ENCODE measurements around the gene MKRN2. TPM values are rescaled to one million over a fixed set of nuclear protein-coding genes. Genes with fewer than 3 reads are reported as not detected.

Gene MKRN2
- total and polyA plus RNA-seq, 2 of the 8 experiments (the other 6 are each of a cell fraction or from before 2014, with no cell fraction given), result 15.3 to 17.6 TPM

DNA sequence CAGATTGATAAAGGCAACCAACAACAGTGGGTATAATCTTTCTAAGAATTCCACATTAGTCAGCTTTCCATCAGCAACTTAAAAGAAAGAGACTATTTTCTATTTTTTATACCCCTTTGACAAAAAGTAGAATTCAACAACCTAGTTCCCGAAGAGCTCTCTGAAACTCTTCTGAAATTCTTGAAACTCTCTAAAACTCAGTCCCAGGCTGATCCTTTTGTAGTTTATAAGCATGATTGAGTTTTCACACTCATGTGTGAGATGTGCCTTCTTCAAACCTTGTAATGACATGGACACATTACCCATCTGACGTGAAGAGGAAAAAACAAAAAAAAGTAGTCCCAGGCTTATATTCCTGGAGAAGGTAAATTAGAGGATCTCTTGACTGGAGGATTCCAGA lies 75.6 kb downstream of the MKRN2 start:
- H3K4me3 ChIP-seq (ENCODE audit: extremely low read depth in 1 of 4, insufficient read depth in 2 of 4, low read depth in 3 of 4, low read length in 4 of 4), result no peak overlapping the region
- FAIRE-seq (no peak), DNase-seq (ENCODE audit: low read depth in 1 of 2, low spot score in 2 of 2) (no peak)
- H3K4me2 ChIP-seq (ENCODE audit: insufficient read depth in 1 of 2, low read depth in 2 of 2, low read length in 2 of 2), result no peak overlapping the region
- H3K23me2 ChIP-seq (ENCODE audit: low read depth, low read length), result no peaks in the 10 kb centered on the region
- H3K18ac ChIP-seq (ENCODE audit: extremely low read depth, low read length), result no peak overlapping the region
- no peak overlapping the region for H2BK15ac ChIP-seq (ENCODE audit: low read length)
- no peak overlapping the region for H4K91ac ChIP-seq (replicated peaks; ENCODE audit: insufficient read length, low read length)
- H2BK5ac ChIP-seq (ENCODE audit: low read depth, low read length), result no peak overlapping the region
- no peak overlapping the region for H2BK120ac ChIP-seq (replicated peaks; ENCODE audit: low read depth, low read length)
- no peaks in the 10 kb centered on the region for H3K9me3 ChIP-seq (ENCODE audit: insufficient read depth in 2 of 2, low read depth in 1 of 2, low read length in 1 of 2)
- no peak overlapping the region for H2AFZ ChIP-seq (ENCODE audit: low read length)
- no peak overlapping the region for H3K27ac ChIP-seq (ENCODE audit: low read depth, low read length)
- CTCF ChIA-PET (ENCODE audit: partially characterized antibody), result interaction anchor here (1.0 to 1.2 kb wide), 2 partner anchors 17 to 88 kb away, joined by 3 to 5 read pairs; no protein-coding TSS in a partner anchor
- no peak overlapping the region for H4K8ac ChIP-seq (ENCODE audit: extremely low read depth, insufficient read depth, low read length)
- POLR2A ChIA-PET (ENCODE audit: partially characterized antibody), result interaction anchor here (1.0 to 1.3 kb wide), 2 partner anchors 12 to 32 kb away, joined by 3 read pairs; no protein-coding TSS in a partner anchor
- no peaks in the 10 kb centered on the region for H3K27me3 ChIP-seq (replicated peaks in 1 of 4; ENCODE audit: control insufficient read depth in 3 of 4, extremely low read depth in 1 of 4, insufficient read depth in 3 of 4, low read length in 3 of 4)
- WGBS, 2 experiments (ENCODE audit: extremely low coverage in 1 of 2, insufficient coverage in 1 of 2, insufficient read length in 1 of 2, insufficient replicate concordance in 2 of 2, low coverage in 1 of 2, low lambda C conversion rate in 2 of 2, missing lambda C conversion rate in 1 of 2), result 95% methylated on average over 2 of the region's 2 CpGs; no CpG with 5 or more reads in 1 of the 2 experiments
- no peak overlapping the region for H3K14ac ChIP-seq (ENCODE audit: insufficient read length)
- no peak overlapping the region for H3K23ac ChIP-seq (ENCODE audit: insufficient read length)
- H4K20me1 ChIP-seq (replicated peaks in 1 of 2; ENCODE audit: control insufficient read depth in 1 of 2, insufficient read depth in 2 of 2, low read length in 2 of 2), result peaks cover 10 to 16% of the 10 kb centered on the region in 2 experiments
- H2BK12ac ChIP-seq (ENCODE audit: low read depth, low read length), result no peak overlapping the region
- H3K4ac ChIP-seq (replicated peaks; ENCODE audit: insufficient read length, low read depth, low read length), result no peak overlapping the region
- no peak overlapping the region for H2AK5ac ChIP-seq (ENCODE audit: low read depth, low read length)
- H4K5ac ChIP-seq (ENCODE audit: insufficient read length, low read depth, low read length), result no peak overlapping the region
- peaks cover 10 to 90% of the 10 kb centered on the region in 2 experiments; a peak in 3 of 4 replicates for H3K79me2 ChIP-seq (ENCODE audit: control insufficient read depth in 1 of 2, insufficient read depth in 2 of 2, low read length in 2 of 2)
- no peak overlapping the region for H3K56ac ChIP-seq (replicated peaks; ENCODE audit: insufficient read length, low read depth, low read length)
- H3K9ac ChIP-seq (replicated peaks in 1 of 4; ENCODE audit: extremely low read depth in 1 of 4, low read depth in 3 of 4, low read length in 3 of 4), result no peak overlapping the region
- no peak overlapping the region for H2BK20ac ChIP-seq (ENCODE audit: low read length)
- H3K4me1 ChIP-seq (replicated peaks in 1 of 4; ENCODE audit: control insufficient read depth in 3 of 4, insufficient read depth in 4 of 4, low read length in 3 of 4), result peaks cover 0 to 6% (median 2%) of the 10 kb centered on the region in 4 experiments; a peak in 5 of 7 replicates
- peaks cover 3% of the 10 kb centered on the region for H3K79me1 ChIP-seq (ENCODE audit: low read depth, low read length)
- no peaks in the 10 kb centered on the region for H3K36me3 ChIP-seq (ENCODE audit: control insufficient read depth in 2 of 4, insufficient read depth in 4 of 4, low read length in 3 of 4)
- no peak for TF ChIP-seq HDAC2 (IDR thresholded peaks at IDR 0.05; ENCODE audit: borderline replicate concordance in 1 of 2, low read depth in 2 of 2, low read length in 2 of 2)
- TF ChIP-seq, protein P1, sequence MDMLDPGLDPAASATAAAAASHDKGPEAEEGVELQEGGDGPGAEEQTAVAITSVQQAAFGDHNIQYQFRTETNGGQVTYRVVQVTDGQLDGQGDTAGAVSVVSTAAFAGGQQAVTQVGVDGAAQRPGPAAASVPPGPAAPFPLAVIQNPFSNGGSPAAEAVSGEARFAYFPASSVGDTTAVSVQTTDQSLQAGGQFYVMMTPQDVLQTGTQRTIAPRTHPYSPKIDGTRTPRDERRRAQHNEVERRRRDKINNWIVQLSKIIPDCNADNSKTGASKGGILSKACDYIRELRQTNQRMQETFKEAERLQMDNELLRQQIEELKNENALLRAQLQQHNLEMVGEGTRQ (IDR thresholded peaks at IDR 0.05; ENCODE audit: low read length), result no peak
- no peak for TF ChIP-seq PHF8 (conservative IDR thresholded peaks at IDR 0.05; ENCODE audit: low read depth, low read length)
- no peak for TF ChIP-seq CBX8 (IDR thresholded peaks at IDR 0.05; ENCODE audit: borderline replicate concordance, low read depth, low read length)
- TF ChIP-seq EP300 (IDR thresholded peaks at IDR 0.05; ENCODE audit: borderline replicate concordance in 1 of 2, low read depth in 2 of 2, low read length in 2 of 2), result no peak
- TF ChIP-seq TAF1 (IDR thresholded peaks at IDR 0.05; ENCODE audit: low read depth, low read length), result no peak
- TF ChIP-seq GTF2F1 (IDR thresholded peaks at IDR 0.05; ENCODE audit: borderline replicate concordance, low read depth, low read length), result no peak
- no peak for TF ChIP-seq TBP (IDR thresholded peaks at IDR 0.05; ENCODE audit: low read depth, low read length)
- no peak for TF ChIP-seq RNF2 (IDR thresholded peaks at IDR 0.05; ENCODE audit: borderline replicate concordance, low read depth, low read length, missing control alignments, poor library complexity, severe bottlenecking)
- no peak for TF ChIP-seq EGR1 (IDR thresholded peaks at IDR 0.05; ENCODE audit: borderline replicate concordance, low read depth, low read length)
- TF ChIP-seq, protein P2, sequence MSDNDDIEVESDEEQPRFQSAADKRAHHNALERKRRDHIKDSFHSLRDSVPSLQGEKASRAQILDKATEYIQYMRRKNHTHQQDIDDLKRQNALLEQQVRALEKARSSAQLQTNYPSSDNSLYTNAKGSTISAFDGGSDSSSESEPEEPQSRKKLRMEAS (IDR thresholded peaks at IDR 0.05), result no peak
